Putamen (tissue), 1 donor: ENCODE results near the gene DNASE2.

Source experiments
- DNase-seq: peaks from one replicate; pipeline ENCODE4 v3.0.0-alpha.2; 2016; ENCODE audit warnings: low spot score

The DNASE2 gene

DNA sequence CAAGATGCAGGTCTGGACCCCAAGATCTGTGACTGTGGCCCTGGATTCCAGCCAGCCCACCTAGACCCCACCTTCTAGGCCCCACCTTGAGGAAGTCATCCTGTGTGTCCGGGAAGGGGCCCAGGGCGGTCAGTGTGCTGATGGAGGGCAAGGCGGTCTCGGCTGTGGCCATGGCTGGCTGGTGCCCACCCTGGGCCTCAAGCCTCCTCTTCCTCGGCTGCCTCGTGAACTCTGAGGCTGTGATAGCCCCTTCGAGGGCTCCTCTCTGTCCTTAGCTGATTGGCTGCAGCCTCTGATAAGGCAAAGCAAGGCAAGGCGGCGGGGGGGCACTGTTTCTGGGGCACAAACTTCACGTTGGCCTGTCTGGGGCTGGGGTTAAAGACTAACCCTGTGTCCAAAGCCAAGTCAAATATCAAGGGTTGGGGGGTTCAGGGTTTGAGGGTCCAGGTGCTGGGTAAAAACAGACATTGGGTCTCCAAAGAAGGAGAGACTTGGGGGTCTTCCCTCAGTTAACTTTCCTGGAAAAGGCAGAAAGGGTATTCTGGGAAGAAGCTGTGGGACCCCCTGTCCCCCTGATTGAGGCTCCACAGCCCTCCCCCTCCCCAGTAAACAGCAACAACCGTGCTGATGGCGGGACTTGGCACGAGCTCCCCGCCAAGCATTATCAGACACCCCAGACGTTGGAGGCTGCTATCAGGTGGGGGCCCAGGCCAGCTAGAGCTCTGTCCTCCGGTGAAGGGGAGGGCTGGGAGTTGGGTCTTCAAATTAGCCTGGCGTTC, 5.9 kb upstream of the DNASE2 start, which contains the start of gene KLF1:
KLF1 (minus strand) TSS at position 233 of the 779 bp plus-strand sequence; CDS start at position 172, 61 bp downstream.
- no peak for DNase-seq

DNA sequence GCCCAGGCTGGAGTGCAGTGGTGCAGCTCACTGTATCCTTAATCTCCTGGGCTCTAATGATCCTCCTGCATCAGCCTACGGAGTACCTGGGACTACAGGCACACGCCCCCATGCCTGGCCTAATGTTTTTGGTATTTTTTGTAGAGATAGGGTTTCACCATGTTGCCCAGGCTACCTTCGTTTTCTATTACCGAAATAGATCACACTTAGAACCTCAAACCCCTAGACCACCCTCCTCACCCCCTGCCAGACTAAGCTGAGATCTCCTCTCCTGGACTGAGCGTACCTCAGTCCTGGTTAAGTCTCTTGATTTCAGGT, 5.4 kb upstream of the DNASE2 start:
- DNase-seq = no peak

DNA sequence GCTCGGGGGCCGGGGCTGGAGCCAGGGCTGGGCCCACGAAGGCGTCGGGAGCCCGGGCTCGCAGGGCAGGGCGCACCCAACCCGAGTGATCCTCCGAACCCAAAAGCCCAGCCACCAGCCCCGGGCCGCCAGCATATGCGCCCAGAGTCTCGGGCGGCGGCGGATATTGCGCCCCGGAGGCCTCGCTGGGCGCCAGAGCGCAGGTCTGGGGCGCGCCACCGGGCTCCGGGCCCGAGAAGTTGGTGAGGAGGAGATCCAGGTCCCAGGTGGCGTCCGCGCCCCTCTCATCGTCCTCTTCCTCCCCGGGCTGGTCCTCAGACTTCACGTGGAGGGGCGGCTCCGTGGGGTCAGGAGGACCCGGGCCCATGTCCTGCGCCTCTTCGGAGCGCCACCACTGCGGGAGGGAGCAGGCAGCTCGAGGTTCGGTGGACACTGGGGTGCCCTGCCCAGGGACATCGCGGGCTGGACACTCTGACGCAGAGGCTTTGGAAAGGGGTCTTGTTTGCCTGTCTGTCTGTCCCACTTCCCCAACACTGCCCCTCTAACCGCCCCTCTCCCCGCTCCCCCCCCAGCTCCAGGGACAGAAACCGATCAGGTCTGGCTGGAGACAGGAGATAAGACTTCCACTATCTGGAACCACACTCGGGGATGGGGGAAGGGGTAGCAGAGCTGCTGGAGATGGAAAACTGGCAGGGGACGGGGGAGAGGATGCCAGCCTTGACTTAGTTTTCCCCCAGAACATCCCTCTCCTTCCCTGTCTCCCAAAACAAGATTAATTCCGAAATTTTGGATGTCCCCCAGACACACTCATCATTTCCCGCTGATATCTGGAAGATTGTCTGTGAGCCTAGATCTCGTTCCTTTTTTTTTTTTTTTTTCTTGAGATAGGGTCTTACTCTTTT, 4.8 kb upstream of the DNASE2 start:
- no peak for DNase-seq

DNA sequence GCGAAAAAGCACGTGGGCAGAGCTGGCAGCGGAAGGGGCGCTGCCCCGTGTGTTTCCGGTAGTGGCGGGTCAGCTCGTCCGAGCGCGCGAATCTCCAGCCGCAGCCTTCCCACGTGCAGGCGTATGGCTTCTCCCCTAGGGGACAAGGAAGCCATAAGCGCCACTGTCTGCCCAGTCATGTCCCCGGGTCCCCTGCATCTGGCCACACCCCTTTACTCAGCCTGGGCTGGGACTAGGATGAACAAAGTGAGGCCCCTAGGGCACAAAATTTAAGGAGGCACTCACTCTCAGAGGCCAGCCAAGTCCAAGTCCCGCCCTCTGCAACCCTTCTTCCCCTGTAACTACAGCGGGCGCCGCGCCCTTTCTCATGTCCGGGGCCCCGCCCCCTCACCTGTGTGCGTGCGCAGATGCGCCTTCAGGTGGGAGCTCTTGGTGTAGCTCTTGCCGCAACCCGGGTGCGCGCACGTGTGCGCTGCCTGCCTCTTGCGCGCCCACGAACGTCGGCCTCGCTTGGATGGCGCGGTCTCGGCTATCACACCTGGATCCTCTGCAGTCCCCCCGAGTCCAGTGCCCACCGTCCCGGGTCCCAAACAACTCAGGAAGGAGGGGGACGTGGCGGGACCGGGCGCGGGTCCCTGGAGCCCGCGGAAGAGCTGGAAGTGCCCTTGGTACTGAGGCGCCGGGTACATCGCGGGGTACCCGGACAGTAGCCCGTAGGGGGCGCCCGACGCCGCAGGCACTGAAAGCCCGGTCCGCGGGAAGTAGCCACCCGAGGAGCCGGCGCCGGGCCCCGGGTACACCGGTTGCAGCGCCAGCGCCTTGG, 3.9 kb upstream of the DNASE2 start:
- DNase-seq = peak; percentile 32

DNA sequence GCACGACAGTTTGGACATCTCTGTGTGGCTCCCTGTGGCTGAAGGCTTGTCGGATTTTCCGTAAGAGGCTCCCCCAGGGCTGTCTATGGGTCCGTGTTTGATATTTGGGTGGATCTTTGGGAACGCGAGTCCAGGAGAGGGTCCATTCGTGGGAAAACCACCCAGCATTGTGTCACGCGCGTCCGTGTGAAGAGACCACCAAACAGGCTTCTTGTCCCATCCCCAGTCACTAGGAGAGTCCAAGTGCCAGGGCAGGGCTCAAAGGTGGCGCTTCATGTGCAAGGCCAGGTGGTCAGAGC, 3.3 kb upstream of the DNASE2 start:
- DNase-seq = no peak

DNA sequence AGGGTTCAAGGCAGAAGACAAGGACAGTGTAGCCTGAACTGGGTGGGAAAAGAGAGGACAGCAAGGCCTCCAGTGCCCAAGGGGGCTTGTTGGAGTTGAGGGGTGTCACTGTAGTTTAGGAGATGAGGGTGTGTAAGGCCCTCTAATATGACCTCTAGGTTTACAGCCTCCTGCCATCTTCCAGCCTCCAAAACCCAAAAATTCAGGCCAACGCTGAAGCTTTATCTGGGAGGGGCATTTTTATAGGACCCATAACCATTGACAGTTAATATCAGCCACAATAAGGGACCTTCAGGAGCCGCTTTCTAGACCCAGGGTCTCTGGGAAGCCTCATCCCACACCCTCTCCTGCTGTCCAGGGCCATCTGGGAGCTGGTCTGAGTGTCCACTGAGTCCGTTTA, 3.0 kb upstream of the DNASE2 start:
- no peak for DNase-seq

DNA sequence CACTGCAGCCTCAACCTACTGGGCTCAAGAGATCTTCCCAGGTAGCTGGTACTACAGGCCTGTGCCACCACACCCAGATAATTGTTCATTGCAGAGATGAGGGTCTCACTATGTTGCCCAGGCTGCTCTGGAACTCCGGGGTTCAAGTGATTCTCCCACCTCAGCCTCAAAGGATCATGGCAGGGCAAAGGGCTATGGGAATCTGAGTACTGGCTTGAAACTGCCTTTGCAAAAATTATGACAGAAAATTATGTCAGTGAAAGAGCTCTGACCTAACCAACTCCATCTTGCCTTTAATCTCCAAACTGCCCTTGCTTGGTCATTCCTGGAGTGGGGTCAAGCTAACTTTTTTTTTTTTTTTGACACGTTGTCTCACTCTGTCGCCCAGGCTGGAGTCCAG, 1.3 kb upstream of the DNASE2 start:
- no peak for DNase-seq

DNA sequence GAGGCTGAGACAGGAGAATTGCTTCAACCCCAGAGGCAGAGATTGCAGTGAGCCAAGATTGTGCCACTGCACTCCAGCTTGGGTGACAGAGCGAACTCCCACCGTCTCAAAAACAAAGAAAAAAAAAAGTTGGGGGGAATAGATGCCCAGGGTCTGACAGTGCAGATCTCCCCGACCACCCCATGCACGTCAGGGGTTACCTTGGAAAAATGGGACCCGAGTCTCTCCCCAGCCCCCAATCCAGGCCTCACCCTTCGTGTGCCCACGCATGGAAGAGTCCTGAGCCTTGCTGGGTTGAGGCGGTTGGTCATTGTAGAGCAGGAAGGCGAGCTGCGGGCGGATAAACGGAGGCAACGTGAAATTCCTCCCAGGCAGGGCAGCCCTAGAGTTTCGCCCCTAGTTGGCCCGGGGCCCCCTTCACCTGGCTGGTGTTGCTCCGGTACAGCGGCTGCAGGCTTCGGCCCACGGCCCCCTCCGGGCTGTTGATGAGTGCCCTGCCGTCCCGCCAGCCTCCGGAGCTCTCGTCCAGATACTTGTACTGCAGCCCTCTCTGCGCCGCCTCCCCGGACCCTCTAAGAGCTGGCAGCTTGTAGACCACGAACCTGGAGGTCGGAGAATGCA, 588 bp downstream of the DNASE2 start:
- DNase-seq = no peak

DNA sequence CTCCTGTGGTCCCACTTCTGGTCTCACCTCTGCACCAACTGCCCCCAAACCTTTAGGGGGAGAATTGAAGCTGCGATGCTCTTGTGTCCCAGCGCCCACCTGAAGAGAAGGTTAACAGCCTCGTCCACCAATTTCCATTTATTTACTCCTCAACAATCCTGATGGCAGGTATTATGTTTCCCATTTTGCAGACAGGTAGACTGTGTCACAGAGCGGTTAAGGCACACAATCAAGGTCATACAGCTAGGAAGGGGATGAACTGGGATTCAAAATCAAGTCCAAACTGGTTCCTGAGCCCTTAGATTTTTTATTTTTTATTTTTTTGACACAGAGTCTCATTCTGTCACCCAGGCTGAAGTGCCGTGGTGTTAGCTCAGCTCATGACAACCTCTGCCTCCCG, 6.2 kb downstream of the DNASE2 start:
- no peak for DNase-seq

DNA sequence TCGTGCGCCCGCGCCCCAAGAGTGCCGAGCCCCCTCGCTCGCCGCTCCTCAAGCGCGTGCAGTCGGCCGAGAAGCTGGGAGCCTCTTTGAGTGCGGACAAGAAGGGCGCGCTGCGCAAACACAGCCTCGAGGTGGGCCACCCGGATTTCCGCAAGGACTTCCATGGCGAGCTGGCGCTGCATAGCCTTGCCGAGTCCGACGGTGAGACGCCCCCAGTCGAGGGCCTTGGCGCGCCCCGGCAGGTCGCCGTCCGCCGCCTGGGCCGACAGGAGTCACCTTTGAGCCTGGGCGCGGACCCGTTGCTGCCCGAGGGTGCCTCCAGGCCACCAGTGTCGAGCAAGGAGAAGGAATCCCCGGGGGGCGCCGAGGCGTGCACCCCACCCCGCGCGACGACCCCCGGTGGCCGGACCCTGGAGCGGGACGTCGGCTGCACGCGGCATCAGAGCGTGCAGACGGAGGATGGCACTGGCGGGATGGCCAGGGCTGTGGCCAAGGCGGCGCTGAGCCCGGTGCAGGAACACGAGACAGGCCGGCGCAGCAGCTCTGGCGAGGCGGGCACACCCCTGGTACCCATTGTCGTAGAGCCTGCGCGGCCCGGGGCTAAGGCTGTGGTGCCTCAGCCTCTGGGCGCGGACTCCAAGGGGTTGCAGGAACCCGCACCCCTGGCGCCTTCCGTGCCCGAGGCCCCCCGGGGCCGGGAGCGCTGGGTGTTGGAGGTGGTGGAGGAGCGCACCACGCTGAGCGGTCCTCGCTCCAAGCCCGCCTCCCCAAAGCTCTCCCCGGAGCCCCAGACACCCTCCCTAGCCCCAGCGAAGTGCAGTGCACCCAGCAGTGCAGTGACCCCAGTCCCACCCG, 7.1 kb downstream of the DNASE2 start:
- no peak for DNase-seq

DNA sequence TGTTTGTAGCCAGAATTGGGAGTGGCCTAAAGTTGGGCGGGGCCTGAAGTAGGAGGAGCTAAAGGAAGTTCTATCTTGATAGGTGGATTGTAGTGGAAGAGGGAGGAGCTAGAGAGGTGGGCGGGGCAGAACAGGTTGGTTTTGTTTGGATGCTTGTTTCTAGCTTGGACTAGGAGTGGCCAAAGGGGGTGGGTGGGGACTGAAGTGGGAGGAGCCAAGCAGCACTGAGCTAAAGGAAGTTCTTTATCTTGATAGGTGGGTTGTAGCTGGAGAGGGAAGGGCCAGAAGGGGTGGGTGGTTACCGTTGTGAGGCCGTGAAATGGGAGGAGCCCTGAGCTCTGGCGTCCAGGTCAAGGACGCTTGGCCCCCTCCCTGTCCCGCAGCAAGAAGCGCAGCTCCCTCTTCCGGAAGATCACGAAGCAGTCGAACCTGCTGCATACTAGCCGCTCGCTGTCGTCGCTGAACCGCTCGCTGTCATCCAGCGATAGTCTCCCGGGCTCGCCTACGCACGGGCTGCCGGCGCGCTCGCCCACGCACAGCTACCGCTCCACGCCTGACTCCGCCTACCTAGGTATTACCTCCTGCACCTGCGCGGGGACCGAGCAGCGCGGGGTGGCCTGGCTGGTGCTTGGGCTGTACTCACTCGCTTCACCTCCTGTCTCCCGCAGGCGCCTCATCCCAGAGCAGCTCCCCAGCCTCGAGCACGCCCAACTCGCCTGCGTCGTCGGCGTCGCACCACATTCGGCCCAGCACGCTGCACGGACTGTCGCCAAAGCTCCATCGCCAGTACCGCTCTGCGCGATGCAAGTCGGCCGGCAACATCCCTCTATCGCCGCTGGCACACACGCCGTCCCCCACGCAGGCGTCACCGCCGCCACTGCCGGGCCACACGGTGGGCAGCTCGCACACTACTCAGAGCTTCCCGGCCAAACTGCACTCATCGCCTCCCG, 8.0 kb downstream of the DNASE2 start:
- peak; percentile 40 for DNase-seq

DNA sequence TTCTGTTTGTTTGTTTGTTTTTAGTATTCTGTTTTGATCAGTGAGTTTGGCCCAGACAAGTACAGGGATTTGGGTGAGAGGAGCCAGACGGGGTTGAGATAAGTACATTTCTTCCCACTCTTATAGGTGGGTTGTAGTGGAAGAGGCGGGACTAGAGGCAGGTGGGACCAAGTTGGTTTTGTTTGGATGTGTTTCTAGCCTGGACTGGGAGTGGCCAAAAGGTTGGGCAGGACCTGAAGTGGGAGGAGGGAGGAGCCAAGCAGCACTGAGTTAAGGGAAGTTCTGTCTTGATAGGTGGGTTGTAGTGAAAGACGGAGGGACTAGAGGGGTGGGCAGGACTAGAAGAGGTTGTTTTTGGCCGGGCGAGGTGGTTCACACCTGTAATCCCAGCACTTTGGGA, 9.0 kb downstream of the DNASE2 start:
- DNase-seq = no peak

DNA sequence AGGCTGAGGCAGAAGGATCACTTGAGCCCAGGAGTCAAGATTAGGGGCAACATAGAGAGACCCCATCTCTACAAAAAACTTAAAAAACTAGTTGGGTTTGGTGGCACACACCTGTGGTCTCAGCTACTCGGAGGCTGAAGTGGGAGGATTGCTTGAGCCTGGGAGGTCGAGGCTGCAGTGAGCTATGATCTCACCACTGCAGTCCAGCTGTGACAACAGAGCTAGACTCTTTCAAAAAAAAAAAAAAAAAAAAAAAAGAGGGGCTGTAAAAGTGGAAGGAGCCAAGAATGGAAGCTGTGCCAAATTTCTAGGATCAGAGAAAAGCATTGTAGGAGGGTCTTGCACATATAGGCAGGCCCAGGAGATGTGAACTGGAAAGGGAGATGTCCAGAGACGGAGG, 9.6 kb downstream of the DNASE2 start:
- no peak for DNase-seq

DNA sequence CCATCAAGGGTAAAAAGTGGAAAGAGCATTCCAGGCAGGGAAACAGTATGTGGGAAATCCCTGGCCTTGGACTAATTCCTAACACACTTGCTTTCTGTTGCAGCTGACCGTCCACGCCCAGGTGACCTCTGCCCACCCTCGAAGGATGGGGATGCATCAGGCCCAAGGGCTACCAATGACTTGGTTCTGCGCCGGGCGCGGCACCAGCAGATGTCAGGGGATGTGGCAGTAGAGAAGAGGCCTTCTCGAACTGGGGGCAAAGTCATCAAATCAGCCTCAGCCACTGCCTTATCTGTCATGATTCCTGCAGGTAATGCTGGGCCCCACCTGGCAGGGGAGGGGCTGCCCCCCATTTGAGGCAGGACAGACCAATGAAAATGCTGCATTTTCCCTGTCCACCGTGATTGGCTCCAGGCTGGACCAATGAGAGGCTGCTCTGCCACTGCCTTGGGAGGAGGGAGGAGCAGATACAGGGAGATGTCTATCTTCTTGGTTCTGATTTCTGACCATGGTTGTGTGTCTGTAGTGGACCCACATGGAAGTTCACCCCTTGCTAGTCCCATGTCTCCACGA, 12.6 kb downstream of the DNASE2 start:
- no peak for DNase-seq

DNA sequence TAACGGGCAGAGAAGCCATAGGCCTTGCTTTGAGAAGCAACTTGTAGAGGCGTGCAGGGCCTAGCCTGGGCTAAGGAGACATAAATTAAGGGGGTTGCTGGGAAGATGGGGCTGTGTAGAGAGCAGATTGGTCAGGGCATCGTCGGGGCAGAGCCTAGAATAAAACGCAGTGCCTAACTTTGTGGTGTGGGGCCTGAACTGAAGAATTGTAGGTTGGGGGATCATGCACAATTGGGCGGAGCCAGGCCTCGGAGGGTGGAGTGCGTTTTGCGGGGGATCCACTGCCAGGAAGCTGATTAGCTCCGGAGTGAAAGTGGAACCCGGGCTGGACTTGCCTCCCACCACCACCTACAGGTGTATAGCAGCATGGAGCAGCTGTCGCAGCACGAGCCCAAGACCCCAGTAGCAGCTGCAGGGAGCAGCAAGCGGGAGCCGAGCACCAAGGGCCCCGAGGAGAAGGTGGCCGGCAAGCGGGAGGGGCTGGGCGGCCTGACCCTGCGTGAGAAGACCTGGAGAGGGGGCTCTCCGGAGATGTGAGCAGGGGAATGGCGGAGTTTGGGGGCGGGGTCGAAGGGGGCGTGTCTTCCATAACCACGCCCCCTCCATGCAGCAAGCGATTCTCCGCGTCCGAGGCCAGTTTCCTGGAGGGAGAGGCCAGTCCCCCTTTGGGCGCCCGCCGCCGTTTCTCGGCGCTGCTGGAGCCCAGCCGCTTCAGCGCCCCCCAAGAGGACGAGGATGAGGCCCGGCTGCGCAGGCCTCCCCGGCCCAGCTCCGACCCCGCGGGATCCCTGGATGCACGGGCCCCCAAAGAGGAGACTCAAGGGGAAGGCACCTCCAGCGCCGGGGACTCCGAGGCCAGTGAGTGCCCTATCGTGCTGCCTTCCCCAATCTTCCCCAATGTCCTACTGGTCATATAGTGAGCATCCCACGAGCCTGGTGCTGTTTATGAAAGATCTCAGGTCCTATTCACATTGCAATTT, 13.8 kb downstream of the DNASE2 start:
- no peak for DNase-seq

DNA sequence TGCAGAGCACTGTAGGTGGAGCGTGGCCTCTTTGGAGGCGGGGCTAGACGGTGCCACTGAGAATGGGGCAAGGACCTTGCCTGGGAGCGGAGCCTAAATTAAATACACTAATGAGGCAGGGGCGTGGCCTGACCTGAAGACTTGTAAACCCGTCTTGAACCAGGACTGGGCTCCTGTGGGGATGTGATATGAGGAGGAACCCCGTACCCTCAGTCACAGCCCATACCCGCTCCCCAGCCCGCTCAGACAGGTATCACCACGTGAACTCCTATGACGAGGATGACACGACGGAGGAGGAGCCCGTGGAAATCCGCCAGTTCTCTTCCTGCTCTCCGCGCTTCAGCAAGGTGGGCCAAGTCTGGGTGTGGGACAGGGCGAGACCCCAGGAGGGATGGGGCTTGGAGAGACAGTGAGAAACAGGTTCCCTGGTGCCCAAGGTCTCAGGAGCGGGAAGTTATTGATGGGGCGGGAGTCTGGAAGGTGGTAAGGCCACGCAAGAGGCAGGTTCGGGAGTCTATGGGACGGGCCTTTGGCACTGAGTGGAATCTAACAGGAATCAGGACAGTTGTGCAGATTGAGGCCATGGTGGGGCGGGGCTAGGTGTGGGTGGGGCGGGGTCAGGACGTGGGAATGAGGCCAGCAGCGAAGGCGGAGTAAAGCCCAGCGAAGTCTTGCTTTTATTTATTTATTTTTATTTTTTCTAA, 14.7 kb downstream of the DNASE2 start:
- no peak for DNase-seq

DNA sequence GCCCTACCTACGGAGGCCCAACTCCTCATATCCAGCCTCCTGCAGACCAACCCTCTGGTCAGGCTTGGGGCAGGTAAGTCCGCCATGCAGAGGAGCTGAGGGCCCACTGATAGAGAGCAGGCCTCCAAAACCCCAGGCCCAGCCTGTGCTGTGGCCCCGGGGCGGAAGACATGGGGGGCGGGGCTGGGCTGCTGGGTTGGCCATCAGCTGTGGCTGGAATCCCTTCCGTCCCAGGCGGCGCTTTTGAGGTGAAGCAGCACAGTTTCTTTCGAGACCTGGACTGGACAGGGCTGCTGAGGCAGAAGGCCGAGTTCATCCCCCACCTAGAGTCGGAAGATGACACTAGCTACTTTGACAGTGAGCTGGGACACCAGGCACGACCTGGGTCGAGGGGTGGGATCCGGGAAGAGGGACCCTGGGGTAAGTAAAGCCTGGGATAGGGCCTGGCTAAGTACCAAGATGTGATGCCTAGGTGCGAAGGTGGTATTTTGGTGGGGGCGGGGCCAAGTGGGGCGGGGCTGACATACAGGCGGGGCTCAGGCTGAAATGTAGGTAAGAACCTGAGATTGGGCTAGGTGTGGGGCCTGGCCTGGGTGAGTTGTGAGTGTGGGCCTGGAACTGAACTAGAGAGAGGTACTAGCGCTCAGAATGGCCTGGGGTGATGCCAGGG, 15.4 kb downstream of the DNASE2 start:
- DNase-seq = no peak
